ENCODE measurements around the gene PPP1R3G.

PPP1R3G gene

DNA sequence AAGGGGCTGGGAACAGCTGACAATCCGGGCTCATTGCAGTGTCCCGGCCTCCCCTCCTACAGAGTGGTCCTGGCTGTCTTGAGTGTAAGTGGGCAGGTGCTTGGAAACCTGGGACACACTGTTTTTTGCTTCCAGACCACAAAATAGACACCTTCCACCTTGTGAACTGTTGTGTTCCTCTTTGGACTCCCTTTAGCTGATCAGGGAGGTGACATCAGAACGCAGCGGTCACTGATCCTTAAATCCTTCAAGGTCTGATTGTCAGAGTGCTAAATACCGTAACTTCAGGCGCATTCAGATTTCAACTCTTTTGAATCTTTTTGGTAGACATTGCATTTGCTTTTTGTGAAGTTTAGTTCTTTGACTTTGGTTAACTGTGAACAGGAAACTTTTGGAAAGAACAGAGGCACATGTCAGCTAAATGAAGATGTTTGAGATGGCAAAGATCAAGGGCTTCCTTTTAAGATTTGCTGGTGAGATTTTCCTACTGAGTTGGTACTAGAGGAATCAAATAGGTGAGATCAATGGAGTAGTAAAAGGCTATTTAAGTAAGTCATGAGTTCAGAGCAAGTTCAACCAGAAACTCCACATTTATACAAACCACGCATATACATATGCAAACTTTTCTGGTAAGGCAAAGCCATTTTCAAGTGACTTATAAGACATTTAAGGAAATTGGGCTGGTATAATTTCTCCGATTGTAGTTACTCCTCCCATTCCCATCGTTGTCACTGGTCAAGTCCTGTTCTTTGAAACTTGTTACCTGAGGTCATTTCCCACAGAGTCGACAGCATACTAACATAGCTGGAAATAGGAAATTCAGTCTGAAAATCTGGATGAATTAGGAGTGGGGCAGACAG is 6.3 kb downstream of the PPP1R3G start:
- no peak overlapping the region for H2BK5ac ChIP-seq (ENCODE audit: low read length)
- no peak for DNase-seq (ENCODE audit: low spot score)

DNA sequence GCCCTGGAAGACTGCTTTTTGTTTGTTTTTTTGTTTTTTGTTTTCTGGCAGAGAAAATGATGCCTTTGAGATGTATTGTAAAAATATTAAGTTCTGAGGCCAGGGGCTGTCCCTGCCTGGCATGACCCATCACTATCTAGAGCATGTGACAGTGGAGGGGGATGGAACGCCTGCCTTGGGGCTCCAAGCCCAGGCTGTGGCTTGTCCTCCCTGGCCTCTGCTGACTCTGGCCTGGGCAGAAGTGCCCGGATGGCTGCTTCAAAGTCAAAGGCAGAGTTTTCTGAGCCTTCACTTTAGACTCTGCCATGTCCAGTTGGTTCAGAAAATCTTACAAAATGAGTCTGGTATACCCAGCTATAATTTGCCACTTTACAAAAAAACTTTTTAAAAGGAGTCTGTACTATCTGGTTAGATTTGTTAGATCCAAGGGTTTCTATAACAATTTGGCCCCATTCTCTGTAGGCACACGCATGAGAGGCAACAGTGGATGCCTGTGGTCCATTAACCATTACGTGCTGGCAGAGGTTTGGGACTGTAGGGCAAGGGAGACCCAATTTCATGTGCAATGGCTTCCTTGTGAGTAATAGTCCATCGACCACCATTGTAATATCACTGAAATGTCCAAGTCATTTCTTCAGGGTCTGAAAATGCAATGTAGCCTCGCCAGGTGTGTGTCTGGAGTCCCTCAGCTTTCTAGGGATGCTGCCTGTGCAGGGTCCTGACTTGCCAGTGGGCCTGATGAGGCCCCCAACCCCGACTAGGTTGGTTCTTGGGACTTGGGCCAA is 8.3 kb downstream of the PPP1R3G start:
- Histone ChIP-seq H3K14ac (ENCODE audit: low read length) (no peak overlapping the region), H2BK15ac (ENCODE audit: low read length) (no peak overlapping the region), H4K8ac (ENCODE audit: low read depth, low read length) (no peak overlapping the region), H2BK12ac (ENCODE audit: low read length) (no peak overlapping the region), H3K9me3 (replicated peaks in 1 of 2; ENCODE audit: control insufficient read depth in 2 of 2, insufficient read depth in 1 of 2, low read depth in 1 of 2, low read length in 2 of 2) (no peaks in the 10 kb centered on the region), H2BK5ac (ENCODE audit: low read length) (no peak overlapping the region), H3K36me3 (replicated peaks in 1 of 2; ENCODE audit: control insufficient read depth in 2 of 2, insufficient read depth in 2 of 2, low read length in 2 of 2) (no peaks in the 10 kb centered on the region), H3K18ac (ENCODE audit: low read length) (peak overlapping the region; percentile 39), H3K4me3 (ENCODE audit: low read length in 2 of 2) (no peak overlapping the region), H3K4me1 (ENCODE audit: control insufficient read depth in 2 of 2, insufficient read depth in 1 of 2, low read depth in 1 of 2, low read length in 2 of 2) (no peaks in the 10 kb centered on the region), H3K4ac (ENCODE audit: low read length) (no peak overlapping the region), H3K4me2 (ENCODE audit: insufficient read depth, low read length, poor library complexity, severe bottlenecking) (no peak overlapping the region), H4K91ac (ENCODE audit: low read depth, low read length, poor library complexity) (no peak overlapping the region), H3K27ac (replicated peaks; ENCODE audit: low read length) (no peak overlapping the region), H3K9ac (ENCODE audit: low read depth, low read length, poor library complexity) (no peak overlapping the region), H3K27me3 (ENCODE audit: control insufficient read depth in 3 of 3, insufficient read depth in 3 of 3, low read depth in 1 of 3, low read length in 3 of 3) (no peaks in the 10 kb centered on the region), H2BK120ac (ENCODE audit: low read depth, low read length) (no peak overlapping the region), H2AFZ (ENCODE audit: low read length) (no peak overlapping the region), H3K23ac (ENCODE audit: low read depth, low read length, poor library complexity) (no peak overlapping the region), H3K79me1 (ENCODE audit: low read depth, low read length) (no peaks in the 10 kb centered on the region), H2AK5ac (ENCODE audit: low read depth, low read length) (no peak overlapping the region)
- DNase-seq (ENCODE audit: low spot score): no peak
- no CpG with 5 or more reads among the region's 7 CpGs for WGBS, 2 donors (ENCODE audit: extremely low coverage in 2 of 2, insufficient read length in 2 of 2, insufficient replicate concordance in 1 of 2)

More for the DNA sequence above, 6.3 kb downstream of the PPP1R3G start:
- Histone ChIP-seq H3K4me2 (ENCODE audit: insufficient read depth, low read length, poor library complexity, severe bottlenecking) (no peak overlapping the region), H2AFZ (ENCODE audit: low read length) (no peak overlapping the region), H4K91ac (ENCODE audit: low read depth, low read length, poor library complexity) (no peak overlapping the region), H3K18ac (ENCODE audit: low read length) (no peak overlapping the region), H3K4me1 (ENCODE audit: control insufficient read depth in 2 of 2, insufficient read depth in 1 of 2, low read depth in 1 of 2, low read length in 2 of 2) (peaks cover 0 to 2% of the 10 kb centered on the region in 2 donors), H2AK5ac (ENCODE audit: low read depth, low read length) (no peak overlapping the region), H3K9ac (ENCODE audit: low read depth, low read length, poor library complexity) (no peak overlapping the region), H3K14ac (ENCODE audit: low read length) (no peak overlapping the region), H3K36me3 (replicated peaks in 1 of 2; ENCODE audit: control insufficient read depth in 2 of 2, insufficient read depth in 2 of 2, low read length in 2 of 2) (no peaks in the 10 kb centered on the region), H2BK120ac (ENCODE audit: low read depth, low read length) (no peak overlapping the region), H3K79me1 (ENCODE audit: low read depth, low read length) (no peaks in the 10 kb centered on the region), H2BK15ac (ENCODE audit: low read length) (no peak overlapping the region), H3K4ac (ENCODE audit: low read length) (no peak overlapping the region), H3K27ac (replicated peaks; ENCODE audit: low read length) (no peak overlapping the region), H3K4me3 (ENCODE audit: low read length in 2 of 2) (no peak overlapping the region), H4K8ac (ENCODE audit: low read depth, low read length) (no peak overlapping the region), H3K9me3 (replicated peaks in 1 of 2; ENCODE audit: control insufficient read depth in 2 of 2, insufficient read depth in 1 of 2, low read depth in 1 of 2, low read length in 2 of 2) (peaks cover 0 to 5% of the 10 kb centered on the region in 2 donors), H2BK12ac (ENCODE audit: low read length) (no peak overlapping the region), H3K23ac (ENCODE audit: low read depth, low read length, poor library complexity) (no peak overlapping the region), H3K27me3 (ENCODE audit: control insufficient read depth in 3 of 3, insufficient read depth in 3 of 3, low read depth in 1 of 3, low read length in 3 of 3) (peaks cover 5 to 14% (median 10%) of the 10 kb centered on the region in 3 experiments)
- WGBS, 2 donors (ENCODE audit: extremely low coverage in 2 of 2, insufficient read length in 2 of 2, insufficient replicate concordance in 1 of 2): no CpG with 5 or more reads among the region's 10 CpGs

DNA sequence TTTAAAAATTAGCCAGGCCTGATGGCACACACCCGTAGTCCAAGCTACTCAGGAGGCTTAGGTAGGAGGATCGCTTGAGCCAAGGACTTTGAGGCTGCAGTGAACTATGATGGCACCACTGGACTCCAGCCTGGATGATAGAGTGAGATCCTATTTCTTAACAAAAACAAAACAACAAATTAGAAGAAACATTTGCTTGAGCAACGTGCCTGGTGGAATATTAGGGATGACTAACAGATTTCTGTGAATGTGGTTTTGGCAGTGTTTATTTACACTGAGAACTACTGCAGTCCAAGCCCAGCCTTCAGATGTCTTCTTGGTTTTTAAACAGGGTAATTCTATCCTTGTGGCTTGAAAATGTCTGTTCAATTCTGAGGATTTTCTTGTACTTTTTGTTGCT is 9.2 kb downstream of the PPP1R3G start:
- H2BK12ac ChIP-seq (ENCODE audit: low read length): no peak overlapping the region
- no peak overlapping the region for H2BK5ac ChIP-seq (ENCODE audit: low read length)
- no peaks in the 10 kb centered on the region for H3K79me1 ChIP-seq (ENCODE audit: low read depth, low read length)
- no peak overlapping the region for H3K9ac ChIP-seq (ENCODE audit: low read depth, low read length, poor library complexity)
- no peak overlapping the region for H4K91ac ChIP-seq (ENCODE audit: low read depth, low read length, poor library complexity)
- H4K8ac ChIP-seq (ENCODE audit: low read depth, low read length): no peak overlapping the region
- no peak overlapping the region for H2AK5ac ChIP-seq (ENCODE audit: low read depth, low read length)
- no peak overlapping the region for H3K4ac ChIP-seq (ENCODE audit: low read length)
- no peak overlapping the region for H3K4me3 ChIP-seq (ENCODE audit: low read length in 2 of 2)
- no peak overlapping the region for H3K4me2 ChIP-seq (ENCODE audit: insufficient read depth, low read length, poor library complexity, severe bottlenecking)
- no peak overlapping the region for H2BK120ac ChIP-seq (ENCODE audit: low read depth, low read length)
- no peaks in the 10 kb centered on the region for H3K9me3 ChIP-seq (replicated peaks in 1 of 2; ENCODE audit: control insufficient read depth in 2 of 2, insufficient read depth in 1 of 2, low read depth in 1 of 2, low read length in 2 of 2)
- no peak for DNase-seq (ENCODE audit: low spot score)
- H2BK15ac ChIP-seq (ENCODE audit: low read length): no peak overlapping the region
- no peaks in the 10 kb centered on the region for H3K4me1 ChIP-seq (ENCODE audit: control insufficient read depth in 2 of 2, insufficient read depth in 1 of 2, low read depth in 1 of 2, low read length in 2 of 2)
- H2AFZ ChIP-seq (ENCODE audit: low read length): no peak overlapping the region
- H3K36me3 ChIP-seq (replicated peaks in 1 of 2; ENCODE audit: control insufficient read depth in 2 of 2, insufficient read depth in 2 of 2, low read length in 2 of 2): no peaks in the 10 kb centered on the region
- H3K27ac ChIP-seq (replicated peaks; ENCODE audit: low read length): no peak overlapping the region
- H3K23ac ChIP-seq (ENCODE audit: low read depth, low read length, poor library complexity): no peak overlapping the region
- no peak overlapping the region for H3K14ac ChIP-seq (ENCODE audit: low read length)
- H3K18ac ChIP-seq (ENCODE audit: low read length): no peak overlapping the region
- H3K27me3 ChIP-seq (ENCODE audit: control insufficient read depth in 3 of 3, insufficient read depth in 3 of 3, low read depth in 1 of 3, low read length in 3 of 3): no peaks in the 10 kb centered on the region
- no CpG with 5 or more reads among the region's 3 CpGs for WGBS, 2 donors (ENCODE audit: extremely low coverage in 2 of 2, insufficient read length in 2 of 2, insufficient replicate concordance in 1 of 2)

DNA sequence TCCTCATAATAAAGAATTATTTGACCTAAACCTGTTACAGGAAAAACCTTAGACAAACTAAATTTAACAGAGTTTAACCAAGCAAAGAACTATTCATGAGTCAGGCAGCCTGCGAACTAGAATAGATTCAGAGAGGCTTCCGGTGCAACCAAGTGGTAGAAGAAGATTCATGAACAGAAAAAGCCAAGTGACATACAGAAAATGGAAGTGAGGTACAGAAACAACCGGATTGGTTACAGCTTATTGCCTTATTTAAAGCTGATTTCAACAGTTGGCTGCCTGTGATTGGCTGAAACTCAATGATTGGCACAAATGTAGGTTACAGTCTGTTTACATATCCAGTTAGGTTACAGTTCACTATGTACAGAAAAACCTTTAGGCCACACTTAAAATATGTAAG is 10.1 kb downstream of the PPP1R3G start:
- Histone ChIP-seq H3K4me3 (ENCODE audit: low read length in 2 of 2) (no peak overlapping the region), H3K18ac (ENCODE audit: low read length) (no peak overlapping the region), H3K4ac (ENCODE audit: low read length) (no peak overlapping the region), H3K14ac (ENCODE audit: low read length) (no peak overlapping the region), H3K4me1 (ENCODE audit: control insufficient read depth in 2 of 2, insufficient read depth in 1 of 2, low read depth in 1 of 2, low read length in 2 of 2) (no peaks in the 10 kb centered on the region), H2AK5ac (ENCODE audit: low read depth, low read length) (no peak overlapping the region), H2BK12ac (ENCODE audit: low read length) (no peak overlapping the region), H3K23ac (ENCODE audit: low read depth, low read length, poor library complexity) (no peak overlapping the region), H2BK15ac (ENCODE audit: low read length) (no peak overlapping the region), H3K79me1 (ENCODE audit: low read depth, low read length) (no peaks in the 10 kb centered on the region), H3K9me3 (replicated peaks in 1 of 2; ENCODE audit: control insufficient read depth in 2 of 2, insufficient read depth in 1 of 2, low read depth in 1 of 2, low read length in 2 of 2) (no peaks in the 10 kb centered on the region), H3K27ac (replicated peaks; ENCODE audit: low read length) (no peak overlapping the region), H3K36me3 (replicated peaks in 1 of 2; ENCODE audit: control insufficient read depth in 2 of 2, insufficient read depth in 2 of 2, low read length in 2 of 2) (no peaks in the 10 kb centered on the region), H2AFZ (ENCODE audit: low read length) (no peak overlapping the region), H2BK5ac (ENCODE audit: low read length) (no peak overlapping the region), H4K8ac (ENCODE audit: low read depth, low read length) (no peak overlapping the region), H3K9ac (ENCODE audit: low read depth, low read length, poor library complexity) (no peak overlapping the region), H3K4me2 (ENCODE audit: insufficient read depth, low read length, poor library complexity, severe bottlenecking) (no peak overlapping the region), H3K27me3 (ENCODE audit: control insufficient read depth in 3 of 3, insufficient read depth in 3 of 3, low read depth in 1 of 3, low read length in 3 of 3) (no peaks in the 10 kb centered on the region), H4K91ac (ENCODE audit: low read depth, low read length, poor library complexity) (no peak overlapping the region), H2BK120ac (ENCODE audit: low read depth, low read length) (no peak overlapping the region)
- no peak for DNase-seq (ENCODE audit: low spot score)
- no CpG with 5 or more reads among the region's 3 CpGs for whole genome bisulfite sequencing, 2 donors (ENCODE audit: extremely low coverage in 2 of 2, insufficient read length in 2 of 2, insufficient replicate concordance in 1 of 2)

Measured in neuronal stem cell (in vitro differentiated cells).